Heart left ventricle (tissue), 16 donors: ENCODE results near the gene PECR. TPM values are rescaled to one million over a fixed set of nuclear protein-coding genes. Genes with fewer than 3 reads are reported as not detected.

ENCODE experiments used
- ATAC-seq, 4 donors: fragments of 200-7000 bp; cut with Tn5 transposase; one replicate each; pipeline ENCODE4 v1.9.1; 2020 to 2022; ENCODE audit warnings: moderate library complexity in 4 of 4, mild to moderate bottlenecking in 3 of 4, moderate number of reproducible peaks in 1 of 4
- DNase-seq, 5 donors: peaks; one replicate each; pipeline ENCODE4 v3.0.0-alpha.2; 2020
- H3K27ac ChIP-seq, 12 donors: fragments of 200-600 bp; sonication (generic) in 4 of 12; one replicate each; pipeline versions ENCODE4 v1.5.0 to v1.8.0; 2016 to 2022; ENCODE audit warnings: mild to moderate bottlenecking in 2 of 12
- H3K27me3 ChIP-seq, 9 donors: fragments of 200-600 bp; sonication (generic) in 2 of 9; one replicate each; pipeline versions ENCODE4 v1.5.1 to v1.8.0; 2016 to 2022; ENCODE audit warnings: mild to moderate bottlenecking in 3 of 9
- H3K36me3 ChIP-seq, 9 donors: fragments of 200-600 bp; sonication (generic) in 2 of 9; one replicate each; pipeline versions ENCODE4 v1.5.0 to v1.8.0; 2018 to 2022; ENCODE audit warnings: mild to moderate bottlenecking in 2 of 9
- H3K4me1 ChIP-seq, 12 donors: fragments of 200-600 bp; sonication (generic) in 4 of 12; one replicate each; pipeline versions ENCODE4 v1.5.0 to v1.8.0; 2016 to 2022; ENCODE audit warnings: mild to moderate bottlenecking in 3 of 12
- H3K4me3 ChIP-seq, 12 donors: fragments of 200-600 bp; sonication (generic) in 4 of 12; one replicate each; pipeline versions ENCODE4 v1.5.0 to v1.8.0; 2017 to 2022; ENCODE audit warnings: mild to moderate bottlenecking in 9 of 12, moderate library complexity in 4 of 12
- H3K9me3 ChIP-seq, 12 donors: fragments of 200-600 bp; sonication (generic) in 4 of 12; one replicate each; pipeline versions ENCODE4 v1.5.0 to v1.8.0; 2016 to 2022; ENCODE audit warnings: mild to moderate bottlenecking in 1 of 12
- POLR2A ChIP-seq, 2 donors: fragments of 450-650 bp; IDR thresholded peaks; one replicate each; pipeline ENCODE4 v1.6.1; 2017; ENCODE audit warnings: antibody characterized with exemption in 2 of 2, mild to moderate bottlenecking in 2 of 2, moderate library complexity in 2 of 2
- WGBS, 4 donors: extraction: QIAGEN DNeasy Blood & Tissue Kit in 2 of 4; methylation state at CpG; one replicate each; pipeline versions ENCODE4 v1.1.5 to v1.1.7; 2013 to 2018; 5-methylcytosine and 5-hydroxymethylcytosine counted together
- intact Hi-C, 10 donors: fragments of 100-400 bp; cut with DNase I; formaldehyde crosslinking; loops; one replicate each; pipeline versions ENCODE4 v1.11.1 to v1.14.2; 2022
- polyA plus RNA-seq, 2 donors: library from polyadenylated mRNA; stranded (reverse); fragments of 200-250 nt; gene quantifications; one replicate each; pipeline ENCODE4 v1.2.3, GENCODE V29; 2013
- total RNA-seq, 9 donors: library from RNA; depleted of rRNA in 2 of 9; stranded (reverse); fragments of >200 nt in 2 of 9; fragmentation: NEBNext Ultra II Directional in 3 of 9; extraction: Animal tissue kit (Norgen Biotek cat#: 25700) in 3 of 9; gene quantifications; one replicate each; pipeline versions ENCODE4 v1.1.0 to v1.2.4, GENCODE V29; 2016 to 2023
- TF ChIP-seq, protein P1 (sequence below), 12 donors: fragments of 200-600 bp; sonication (generic) in 4 of 12; IDR thresholded peaks; one replicate each; pipeline versions ENCODE4 v1.5.0 to v1.8.0; 2018 to 2022; ENCODE audit warnings: antibody characterized with exemption in 12 of 12, mild to moderate bottlenecking in 5 of 12
- donor health status: ischemic (EF 13 %, LVEDD 7.1; RV severe dilation, severe dysfunction).
- donor health status: healthy with polysubstance abuse.
- donor health status: DM: no; HTN: yes; CAD: no.
- donor health status: DM: no; HTN: no; CAD: no.
- donor health status: ischemic (EF 25% LVEDD 6.9; RV normal size, moderate dysfunction).
- donor health status: ischemic (EF 25% LVEDD 5.7; RV mildly dilated, moderate dysfunction).
- donor health status: healthy.
- donor health status: DM: yes; HTN: yes; CAD: no.
- donor health status: ischemic (EF 35%, LVEDD 5.7; RV mildly dilated, moderate dysfunction).
- donor health status: nonischemic (EF 11% LVEDD 7.7; RV severe dilation, severe dysfunction).
- donor health status: DM: yes; HTN: yes; CAD: no.
- donor health status: PGD.
- donor health status: ischemic (EF 29% LVEDD 5.4; RV normal size, mild dysfunction).
- donor health status: nonischemic (EF 23%, LVEDD 6.1; RV moderate dilation, normal function).

PECR gene
- total and polyA plus RNA-seq, 11 donors, result 1.5 to 12.2 (median 3.0) TPM

DNA sequence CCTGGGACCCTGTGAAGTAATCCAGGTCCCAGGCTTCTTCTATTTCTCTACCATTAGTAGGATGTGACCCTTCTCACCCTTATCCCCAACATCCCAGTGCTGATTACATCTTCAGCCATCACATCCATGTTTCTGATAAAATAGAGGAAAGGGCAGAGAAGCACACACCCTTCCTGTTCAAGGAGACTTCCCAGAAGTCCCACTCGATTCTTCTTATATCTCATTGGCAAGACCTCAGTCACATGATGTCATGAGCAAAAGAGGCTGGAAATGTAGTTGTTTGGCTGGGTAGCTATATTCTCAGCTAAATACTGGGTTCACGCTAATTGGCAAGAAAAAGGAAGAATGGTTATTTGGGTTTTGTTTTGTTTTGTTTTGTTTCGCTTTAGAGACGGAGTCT, 19.5 kb upstream of the PECR start:
- intact Hi-C loops, result no loop called here
- ATAC-seq (peak in 2 of 4 donors; percentile 33 to 58), DNase-seq (no peak)
- Histone ChIP-seq H3K9me3 (no peaks in the 10 kb centered on the region), H3K36me3 (no peaks in the 10 kb centered on the region), H3K4me3 (no peak overlapping the region), H3K27me3 (no peaks in the 10 kb centered on the region), H3K4me1 (peaks cover 0 to 5% (median 0%) of the 10 kb centered on the region in 12 donors), H3K27ac (peak overlapping the region in 2 of 12 donors; percentile 37 to 41)
- 71 to 80% (median 74%) methylated on average over 4 of the region's 4 CpGs for WGBS, 4 donors
- no peak for TF ChIP-seq POLR2A (IDR thresholded peaks at IDR 0.05)
- TF ChIP-seq, protein P1, sequence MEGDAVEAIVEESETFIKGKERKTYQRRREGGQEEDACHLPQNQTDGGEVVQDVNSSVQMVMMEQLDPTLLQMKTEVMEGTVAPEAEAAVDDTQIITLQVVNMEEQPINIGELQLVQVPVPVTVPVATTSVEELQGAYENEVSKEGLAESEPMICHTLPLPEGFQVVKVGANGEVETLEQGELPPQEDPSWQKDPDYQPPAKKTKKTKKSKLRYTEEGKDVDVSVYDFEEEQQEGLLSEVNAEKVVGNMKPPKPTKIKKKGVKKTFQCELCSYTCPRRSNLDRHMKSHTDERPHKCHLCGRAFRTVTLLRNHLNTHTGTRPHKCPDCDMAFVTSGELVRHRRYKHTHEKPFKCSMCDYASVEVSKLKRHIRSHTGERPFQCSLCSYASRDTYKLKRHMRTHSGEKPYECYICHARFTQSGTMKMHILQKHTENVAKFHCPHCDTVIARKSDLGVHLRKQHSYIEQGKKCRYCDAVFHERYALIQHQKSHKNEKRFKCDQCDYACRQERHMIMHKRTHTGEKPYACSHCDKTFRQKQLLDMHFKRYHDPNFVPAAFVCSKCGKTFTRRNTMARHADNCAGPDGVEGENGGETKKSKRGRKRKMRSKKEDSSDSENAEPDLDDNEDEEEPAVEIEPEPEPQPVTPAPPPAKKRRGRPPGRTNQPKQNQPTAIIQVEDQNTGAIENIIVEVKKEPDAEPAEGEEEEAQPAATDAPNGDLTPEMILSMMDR (IDR thresholded peaks at IDR 0.05), result no peak

DNA sequence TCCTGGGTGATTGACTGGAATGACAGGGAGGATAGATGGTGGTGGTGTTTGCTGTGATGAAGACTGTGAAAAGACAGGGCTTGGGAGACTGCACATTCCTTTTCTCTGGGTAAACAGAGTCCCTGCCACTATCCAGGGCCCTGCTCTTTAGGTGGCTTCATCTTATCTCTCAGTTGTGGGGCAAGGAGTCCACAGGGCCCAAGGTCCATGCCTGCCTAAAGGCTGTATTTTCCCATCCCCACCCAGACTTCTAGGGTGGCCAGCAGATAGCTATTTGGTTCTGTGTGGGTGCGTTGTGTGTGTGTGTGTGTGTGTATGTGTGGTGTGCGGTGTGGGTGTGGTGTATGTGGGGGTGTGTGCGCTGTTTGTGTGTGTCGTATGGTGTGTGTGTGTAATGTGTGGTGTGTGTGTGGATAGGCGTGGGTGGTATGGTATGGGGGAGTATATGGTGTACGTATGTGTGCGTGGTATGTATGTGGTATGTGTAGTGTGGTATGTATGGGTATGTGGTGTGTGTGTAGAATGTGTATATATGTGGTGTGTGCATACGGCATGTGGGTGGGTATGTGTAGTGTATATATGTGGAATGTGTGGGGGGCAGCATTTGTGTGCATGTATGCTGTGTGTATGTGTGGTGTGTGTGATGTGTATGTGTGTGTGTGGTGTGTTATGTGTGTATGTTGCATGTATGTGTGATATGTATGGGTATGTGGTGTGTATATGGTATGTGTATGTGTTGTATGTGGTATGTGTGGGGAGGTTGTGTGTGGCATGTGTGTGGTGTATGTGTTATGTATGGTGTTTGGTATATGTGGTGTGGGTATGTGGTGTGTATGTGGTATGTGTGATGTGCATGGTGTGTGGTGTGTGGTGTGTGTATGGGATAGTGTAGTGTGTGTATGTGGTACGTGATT, 17.1 kb upstream of the PECR start:
- no peak overlapping the region for H3K27ac ChIP-seq
- H3K9me3 ChIP-seq, result no peaks in the 10 kb centered on the region
- DNase-seq (no peak), ATAC-seq (peak in 1 of 4 donors; percentile 46)
- WGBS, 4 donors, result 95 to 96% (median 95%) methylated on average over 9 of the region's 9 CpGs
- TF ChIP-seq POLR2A (IDR thresholded peaks at IDR 0.05), result no peak
- TF ChIP-seq, protein P1 (IDR thresholded peaks at IDR 0.05), result no peak
- intact Hi-C loops, result no loop called here
- H3K36me3 ChIP-seq, result no peaks in the 10 kb centered on the region
- H3K4me1 ChIP-seq, result peaks cover 0 to 5% (median 0%) of the 10 kb centered on the region in 12 donors
- no peaks in the 10 kb centered on the region for H3K27me3 ChIP-seq
- H3K4me3 ChIP-seq, result no peak overlapping the region

DNA sequence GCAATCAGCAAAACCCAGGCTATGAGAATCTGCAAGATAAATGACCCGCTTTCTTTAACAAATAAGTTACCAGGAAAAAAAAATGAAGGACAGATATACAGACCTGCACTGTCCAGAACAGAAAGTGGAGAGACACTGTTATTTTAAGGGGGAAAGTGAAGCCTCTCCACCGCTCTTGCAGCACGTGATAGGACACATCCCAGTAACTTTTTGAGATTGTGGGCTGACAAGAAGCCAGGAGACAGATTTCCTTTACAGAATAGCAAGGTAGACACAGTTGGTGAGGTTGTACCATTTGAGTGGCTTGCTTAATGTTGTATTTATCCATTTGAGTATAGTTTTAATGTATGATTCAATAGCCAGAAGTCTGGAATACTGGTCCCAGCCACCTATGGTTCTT, 13.1 kb upstream of the PECR start:
- TF ChIP-seq POLR2A (IDR thresholded peaks at IDR 0.05), result no peak
- TF ChIP-seq, protein P1 (IDR thresholded peaks at IDR 0.05), result no peak
- no peak for DNase-seq
- H3K36me3 ChIP-seq, result no peaks in the 10 kb centered on the region
- H3K4me1 ChIP-seq, result no peaks in the 10 kb centered on the region
- 54 to 84% (median 78%) methylated on average over 3 of the region's 3 CpGs for WGBS, 4 donors
- no peaks in the 10 kb centered on the region for H3K27me3 ChIP-seq
- no peak overlapping the region for H3K4me3 ChIP-seq
- ATAC-seq, result no peak
- H3K9me3 ChIP-seq, result no peaks in the 10 kb centered on the region
- no peak overlapping the region for H3K27ac ChIP-seq
- intact Hi-C loops, result no loop called here

DNA sequence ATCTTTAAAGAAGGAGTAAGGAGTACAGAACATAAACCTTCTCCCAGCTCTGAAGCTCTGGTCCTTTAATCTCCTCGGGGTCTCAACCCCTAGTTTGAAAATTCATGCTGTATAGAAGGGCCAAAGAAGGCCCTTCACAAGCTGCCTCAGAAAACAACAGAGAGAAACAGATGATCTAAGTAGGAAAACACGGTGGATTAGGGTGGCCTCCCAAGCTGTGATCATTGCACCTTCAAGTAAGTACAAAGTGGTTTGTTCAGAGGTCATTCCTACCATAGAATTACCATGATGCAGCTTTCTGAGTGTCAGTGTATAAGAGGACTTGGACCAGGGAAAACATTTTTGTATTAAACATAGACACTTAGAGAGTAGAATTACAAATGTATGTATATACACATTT, 11.0 kb upstream of the PECR start:
- 76 to 85% (median 81%) methylated on average over 2 of the region's 2 CpGs for WGBS, 4 donors
- H3K4me1 ChIP-seq, result no peaks in the 10 kb centered on the region

More for the DNA sequence above, 11.0 kb upstream of the PECR start:
- no peak for TF ChIP-seq POLR2A (IDR thresholded peaks at IDR 0.05)
- TF ChIP-seq, protein P1 (IDR thresholded peaks at IDR 0.05), result no peak
- H3K9me3 ChIP-seq, result no peaks in the 10 kb centered on the region
- H3K27ac ChIP-seq, result no peak overlapping the region
- no peaks in the 10 kb centered on the region for H3K36me3 ChIP-seq
- H3K27me3 ChIP-seq, result no peaks in the 10 kb centered on the region
- no peak overlapping the region for H3K4me3 ChIP-seq
- ATAC-seq (no peak), DNase-seq (no peak)
- intact Hi-C loops, result no loop called here
